ENCODE data around the gene NRXN3. TPM values are rescaled to one million over a fixed set of nuclear protein-coding genes. Genes with fewer than 3 reads are reported as not detected.

Gene NRXN3
- total and polyA plus RNA-seq, 2 experiments from 2014 or later: 1.0 to 1.8 TPM

DNA sequence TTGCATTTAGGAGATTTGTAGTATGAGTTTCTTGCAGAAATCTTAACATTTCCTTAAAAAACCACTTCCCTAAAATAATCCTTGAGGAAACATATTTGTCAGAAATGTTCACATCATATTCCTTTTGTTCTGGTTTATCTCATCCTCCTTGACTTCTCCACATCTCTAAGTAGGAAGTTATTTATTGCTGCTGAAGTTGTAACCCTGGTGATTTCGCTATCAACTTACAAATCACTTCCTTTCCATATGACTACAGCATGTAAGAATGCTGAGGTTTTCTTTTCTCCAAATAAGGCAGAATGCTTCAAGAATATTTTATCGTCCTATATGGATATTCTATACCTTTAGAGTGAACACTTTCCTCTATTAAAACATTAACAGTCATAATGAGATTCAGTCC, 751.7 kb downstream of the NRXN3 start:
- H4K20me1 ChIP-seq (replicated peaks; ENCODE audit: insufficient read depth): no peaks in the 10 kb centered on the region
- no peaks in the 10 kb centered on the region for H3K27me3 Mint-ChIP-seq (ENCODE audit: insufficient read depth, low read depth, poor library complexity)
- no peaks in the 10 kb centered on the region for H3K4me1 ChIP-seq (ENCODE audit: insufficient read depth)
- ATAC-seq (no peak), DNase-seq (ENCODE audit: low spot score) (no peak)
- H3K79me2 ChIP-seq (replicated peaks; ENCODE audit: insufficient read depth): no peaks in the 10 kb centered on the region
- H3K36me3 ChIP-seq (ENCODE audit: insufficient read depth): peaks cover 3% of the 10 kb centered on the region; the same call in 1 of the 2 replicates
- TF ChIP-seq STAT1 (IDR thresholded peaks at IDR 0.05; ENCODE audit: unreplicated experiment): no peak
- TF ChIP-seq, protein P1, sequence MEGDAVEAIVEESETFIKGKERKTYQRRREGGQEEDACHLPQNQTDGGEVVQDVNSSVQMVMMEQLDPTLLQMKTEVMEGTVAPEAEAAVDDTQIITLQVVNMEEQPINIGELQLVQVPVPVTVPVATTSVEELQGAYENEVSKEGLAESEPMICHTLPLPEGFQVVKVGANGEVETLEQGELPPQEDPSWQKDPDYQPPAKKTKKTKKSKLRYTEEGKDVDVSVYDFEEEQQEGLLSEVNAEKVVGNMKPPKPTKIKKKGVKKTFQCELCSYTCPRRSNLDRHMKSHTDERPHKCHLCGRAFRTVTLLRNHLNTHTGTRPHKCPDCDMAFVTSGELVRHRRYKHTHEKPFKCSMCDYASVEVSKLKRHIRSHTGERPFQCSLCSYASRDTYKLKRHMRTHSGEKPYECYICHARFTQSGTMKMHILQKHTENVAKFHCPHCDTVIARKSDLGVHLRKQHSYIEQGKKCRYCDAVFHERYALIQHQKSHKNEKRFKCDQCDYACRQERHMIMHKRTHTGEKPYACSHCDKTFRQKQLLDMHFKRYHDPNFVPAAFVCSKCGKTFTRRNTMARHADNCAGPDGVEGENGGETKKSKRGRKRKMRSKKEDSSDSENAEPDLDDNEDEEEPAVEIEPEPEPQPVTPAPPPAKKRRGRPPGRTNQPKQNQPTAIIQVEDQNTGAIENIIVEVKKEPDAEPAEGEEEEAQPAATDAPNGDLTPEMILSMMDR (conservative IDR thresholded peaks at IDR 0.05; ENCODE audit: low read depth in 2 of 2): no peak
- no peak for TF ChIP-seq ZNF331 (CRISPR knock-in tag; IDR thresholded peaks at IDR 0.05; ENCODE audit: low read depth)
- no peak for TF ChIP-seq POLR2AphosphoS5 (IDR thresholded peaks at IDR 0.05; ENCODE audit: low read depth)
- TF ChIP-seq NANOG (IDR thresholded peaks at IDR 0.05; ENCODE audit: borderline replicate concordance): no peak
- no peak for TF ChIP-seq ZNF114 (CRISPR knock-in tag; IDR thresholded peaks at IDR 0.05)
- no peak for TF ChIP-seq EZH2 (IDR thresholded peaks at IDR 0.05; ENCODE audit: low read depth, unreplicated experiment)
- TF ChIP-seq, protein P2, sequence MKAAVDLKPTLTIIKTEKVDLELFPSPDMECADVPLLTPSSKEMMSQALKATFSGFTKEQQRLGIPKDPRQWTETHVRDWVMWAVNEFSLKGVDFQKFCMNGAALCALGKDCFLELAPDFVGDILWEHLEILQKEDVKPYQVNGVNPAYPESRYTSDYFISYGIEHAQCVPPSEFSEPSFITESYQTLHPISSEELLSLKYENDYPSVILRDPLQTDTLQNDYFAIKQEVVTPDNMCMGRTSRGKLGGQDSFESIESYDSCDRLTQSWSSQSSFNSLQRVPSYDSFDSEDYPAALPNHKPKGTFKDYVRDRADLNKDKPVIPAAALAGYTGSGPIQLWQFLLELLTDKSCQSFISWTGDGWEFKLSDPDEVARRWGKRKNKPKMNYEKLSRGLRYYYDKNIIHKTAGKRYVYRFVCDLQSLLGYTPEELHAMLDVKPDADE (IDR thresholded peaks at IDR 0.05): no peak
- TF ChIP-seq EZH2phosphoT487 (IDR thresholded peaks at IDR 0.05; ENCODE audit: unreplicated experiment): no peak
- TF ChIP-seq, protein P3, sequence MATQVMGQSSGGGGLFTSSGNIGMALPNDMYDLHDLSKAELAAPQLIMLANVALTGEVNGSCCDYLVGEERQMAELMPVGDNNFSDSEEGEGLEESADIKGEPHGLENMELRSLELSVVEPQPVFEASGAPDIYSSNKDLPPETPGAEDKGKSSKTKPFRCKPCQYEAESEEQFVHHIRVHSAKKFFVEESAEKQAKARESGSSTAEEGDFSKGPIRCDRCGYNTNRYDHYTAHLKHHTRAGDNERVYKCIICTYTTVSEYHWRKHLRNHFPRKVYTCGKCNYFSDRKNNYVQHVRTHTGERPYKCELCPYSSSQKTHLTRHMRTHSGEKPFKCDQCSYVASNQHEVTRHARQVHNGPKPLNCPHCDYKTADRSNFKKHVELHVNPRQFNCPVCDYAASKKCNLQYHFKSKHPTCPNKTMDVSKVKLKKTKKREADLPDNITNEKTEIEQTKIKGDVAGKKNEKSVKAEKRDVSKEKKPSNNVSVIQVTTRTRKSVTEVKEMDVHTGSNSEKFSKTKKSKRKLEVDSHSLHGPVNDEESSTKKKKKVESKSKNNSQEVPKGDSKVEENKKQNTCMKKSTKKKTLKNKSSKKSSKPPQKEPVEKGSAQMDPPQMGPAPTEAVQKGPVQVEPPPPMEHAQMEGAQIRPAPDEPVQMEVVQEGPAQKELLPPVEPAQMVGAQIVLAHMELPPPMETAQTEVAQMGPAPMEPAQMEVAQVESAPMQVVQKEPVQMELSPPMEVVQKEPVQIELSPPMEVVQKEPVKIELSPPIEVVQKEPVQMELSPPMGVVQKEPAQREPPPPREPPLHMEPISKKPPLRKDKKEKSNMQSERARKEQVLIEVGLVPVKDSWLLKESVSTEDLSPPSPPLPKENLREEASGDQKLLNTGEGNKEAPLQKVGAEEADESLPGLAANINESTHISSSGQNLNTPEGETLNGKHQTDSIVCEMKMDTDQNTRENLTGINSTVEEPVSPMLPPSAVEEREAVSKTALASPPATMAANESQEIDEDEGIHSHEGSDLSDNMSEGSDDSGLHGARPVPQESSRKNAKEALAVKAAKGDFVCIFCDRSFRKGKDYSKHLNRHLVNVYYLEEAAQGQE (IDR thresholded peaks at IDR 0.05; ENCODE audit: unreplicated experiment): no peak
- TF ChIP-seq, protein P4, sequence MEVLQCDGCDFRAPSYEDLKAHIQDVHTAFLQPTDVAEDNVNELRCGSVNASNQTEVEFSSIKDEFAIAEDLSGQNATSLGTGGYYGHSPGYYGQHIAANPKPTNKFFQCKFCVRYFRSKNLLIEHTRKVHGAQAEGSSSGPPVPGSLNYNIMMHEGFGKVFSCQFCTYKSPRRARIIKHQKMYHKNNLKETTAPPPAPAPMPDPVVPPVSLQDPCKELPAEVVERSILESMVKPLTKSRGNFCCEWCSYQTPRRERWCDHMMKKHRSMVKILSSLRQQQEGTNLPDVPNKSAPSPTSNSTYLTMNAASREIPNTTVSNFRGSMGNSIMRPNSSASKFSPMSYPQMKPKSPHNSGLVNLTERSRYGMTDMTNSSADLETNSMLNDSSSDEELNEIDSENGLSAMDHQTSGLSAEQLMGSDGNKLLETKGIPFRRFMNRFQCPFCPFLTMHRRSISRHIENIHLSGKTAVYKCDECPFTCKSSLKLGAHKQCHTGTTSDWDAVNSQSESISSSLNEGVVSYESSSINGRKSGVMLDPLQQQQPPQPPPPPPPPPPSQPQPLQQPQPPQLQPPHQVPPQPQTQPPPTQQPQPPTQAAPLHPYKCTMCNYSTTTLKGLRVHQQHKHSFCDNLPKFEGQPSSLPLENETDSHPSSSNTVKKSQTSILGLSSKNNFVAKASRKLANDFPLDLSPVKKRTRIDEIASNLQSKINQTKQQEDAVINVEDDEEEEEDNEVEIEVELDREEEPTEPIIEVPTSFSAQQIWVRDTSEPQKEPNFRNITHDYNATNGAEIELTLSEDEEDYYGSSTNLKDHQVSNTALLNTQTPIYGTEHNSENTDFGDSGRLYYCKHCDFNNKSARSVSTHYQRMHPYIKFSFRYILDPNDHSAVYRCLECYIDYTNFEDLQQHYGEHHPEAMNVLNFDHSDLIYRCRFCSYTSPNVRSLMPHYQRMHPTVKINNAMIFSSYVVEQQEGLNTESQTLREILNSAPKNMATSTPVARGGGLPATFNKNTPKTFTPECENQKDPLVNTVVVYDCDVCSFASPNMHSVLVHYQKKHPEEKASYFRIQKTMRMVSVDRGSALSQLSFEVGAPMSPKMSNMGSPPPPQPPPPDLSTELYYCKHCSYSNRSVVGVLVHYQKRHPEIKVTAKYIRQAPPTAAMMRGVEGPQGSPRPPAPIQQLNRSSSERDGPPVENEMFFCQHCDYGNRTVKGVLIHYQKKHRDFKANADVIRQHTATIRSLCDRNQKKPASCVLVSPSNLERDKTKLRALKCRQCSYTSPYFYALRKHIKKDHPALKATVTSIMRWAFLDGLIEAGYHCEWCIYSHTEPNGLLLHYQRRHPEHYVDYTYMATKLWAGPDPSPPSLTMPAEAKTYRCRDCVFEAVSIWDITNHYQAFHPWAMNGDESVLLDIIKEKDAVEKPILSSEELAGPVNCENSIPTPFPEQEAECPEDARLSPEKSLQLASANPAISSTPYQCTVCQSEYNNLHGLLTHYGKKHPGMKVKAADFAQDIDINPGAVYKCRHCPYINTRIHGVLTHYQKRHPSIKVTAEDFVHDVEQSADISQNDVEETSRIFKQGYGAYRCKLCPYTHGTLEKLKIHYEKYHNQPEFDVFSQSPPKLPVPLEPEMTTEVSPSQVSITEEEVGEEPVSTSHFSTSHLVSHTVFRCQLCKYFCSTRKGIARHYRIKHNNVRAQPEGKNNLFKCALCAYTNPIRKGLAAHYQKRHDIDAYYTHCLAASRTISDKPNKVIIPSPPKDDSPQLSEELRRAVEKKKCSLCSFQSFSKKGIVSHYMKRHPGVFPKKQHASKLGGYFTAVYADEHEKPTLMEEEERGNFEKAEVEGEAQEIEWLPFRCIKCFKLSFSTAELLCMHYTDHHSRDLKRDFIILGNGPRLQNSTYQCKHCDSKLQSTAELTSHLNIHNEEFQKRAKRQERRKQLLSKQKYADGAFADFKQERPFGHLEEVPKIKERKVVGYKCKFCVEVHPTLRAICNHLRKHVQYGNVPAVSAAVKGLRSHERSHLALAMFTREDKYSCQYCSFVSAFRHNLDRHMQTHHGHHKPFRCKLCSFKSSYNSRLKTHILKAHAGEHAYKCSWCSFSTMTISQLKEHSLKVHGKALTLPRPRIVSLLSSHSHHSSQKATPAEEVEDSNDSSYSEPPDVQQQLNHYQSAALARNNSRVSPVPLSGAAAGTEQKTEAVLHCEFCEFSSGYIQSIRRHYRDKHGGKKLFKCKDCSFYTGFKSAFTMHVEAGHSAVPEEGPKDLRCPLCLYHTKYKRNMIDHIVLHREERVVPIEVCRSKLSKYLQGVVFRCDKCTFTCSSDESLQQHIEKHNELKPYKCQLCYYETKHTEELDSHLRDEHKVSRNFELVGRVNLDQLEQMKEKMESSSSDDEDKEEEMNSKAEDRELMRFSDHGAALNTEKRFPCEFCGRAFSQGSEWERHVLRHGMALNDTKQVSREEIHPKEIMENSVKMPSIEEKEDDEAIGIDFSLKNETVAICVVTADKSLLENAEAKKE (CRISPR knock-in tag; IDR thresholded peaks at IDR 0.05): no peak
- no peak for TF ChIP-seq JUNB (IDR thresholded peaks at IDR 0.05; ENCODE audit: unreplicated experiment)
- no peak for TF ChIP-seq CREB1 (CRISPR knock-in tag; IDR thresholded peaks at IDR 0.05; ENCODE audit: low read depth)
- H3K4me3 ChIP-seq: no peak overlapping the region
- H3F3A ChIP-seq (replicated peaks; ENCODE audit: low read depth): no peaks in the 10 kb centered on the region
- H2AFZ ChIP-seq: no peak overlapping the region
- no peaks in the 10 kb centered on the region for H3K36me3 Mint-ChIP-seq (ENCODE audit: low read depth)
- no peak overlapping the region for H3K4me2 ChIP-seq
- H3K9me2 ChIP-seq (ENCODE audit: insufficient read depth): no peaks in the 10 kb centered on the region
- no peak overlapping the region for H3K27ac ChIP-seq (ENCODE audit: low read depth)
- no peaks in the 10 kb centered on the region for H3K27me3 ChIP-seq (ENCODE audit: insufficient read depth)
- no peak overlapping the region for H3K4me3 Mint-ChIP-seq
- H3K4me1 Mint-ChIP-seq: no peaks in the 10 kb centered on the region; the same call in 2 of the 3 replicates
- no peak overlapping the region for H3K27ac Mint-ChIP-seq
- no peaks in the 10 kb centered on the region for H3K9me3 Mint-ChIP-seq

Measured in GM23338 (cell line).